Activated CD4-positive, alpha-beta T cell treated with anti-CD3 and anti-CD28 coated beads, Interleukin-2, amount 10 ng/mL, durations not matched to agents 7 days and 5 days (primary cell): ENCODE data around the gene ESR1. TPM values are rescaled to one million over a fixed set of nuclear protein-coding genes. Genes with fewer than 3 reads are reported as not detected.

Experiments
- CTCF ChIA-PET: fragments of 350-600 bp; sonication (Branson Sonifier 250); formaldehyde crosslinking; loops from one replicate; lab custom pipeline; 2021; ENCODE audit warnings: antibody characterized with exemption; lab: Charles Lee
- POLR2A ChIA-PET: fragments of 350-600 bp; sonication (Branson Sonifier 250); formaldehyde crosslinking; loops from one replicate; lab custom pipeline; 2021; ENCODE audit warnings: antibody characterized with exemption; lab: Charles Lee
- DNase-seq: peaks from one replicate; pipeline ENCODE4 v3.0.0-alpha.2; 2020
- H3K27ac Mint-ChIP-seq: one replicate; pipeline ENCODE4 v1.8.0; 2021; ENCODE audit warnings: mild to moderate bottlenecking, moderate library complexity, mixed read lengths
- H3K27me3 Mint-ChIP-seq: one replicate; pipeline ENCODE4 v1.8.0; 2021; ENCODE audit warnings: mixed read lengths
- H3K36me3 Mint-ChIP-seq: one replicate; pipeline ENCODE4 v1.8.0; 2021; ENCODE audit warnings: low read depth, mixed read lengths
- H3K4me1 Mint-ChIP-seq: one replicate; pipeline ENCODE4 v1.8.0; 2021; ENCODE audit warnings: mixed read lengths
- H3K4me3 Mint-ChIP-seq: one replicate; pipeline ENCODE4 v1.8.0; 2021; ENCODE audit warnings: mild to moderate bottlenecking, moderate library complexity, mixed read lengths
- H3K9me3 Mint-ChIP-seq: one replicate; pipeline ENCODE4 v1.8.0; 2021; ENCODE audit warnings: mixed read lengths
- total RNA-seq, 2 experiments: library from RNA; stranded (reverse); gene quantifications; one replicate each; pipeline ENCODE4 v1.2.3, GENCODE V29; 2021

Gene ESR1
- total RNA-seq, 2 experiments from 2014 or later: 1.00 to 2.2 TPM

DNA sequence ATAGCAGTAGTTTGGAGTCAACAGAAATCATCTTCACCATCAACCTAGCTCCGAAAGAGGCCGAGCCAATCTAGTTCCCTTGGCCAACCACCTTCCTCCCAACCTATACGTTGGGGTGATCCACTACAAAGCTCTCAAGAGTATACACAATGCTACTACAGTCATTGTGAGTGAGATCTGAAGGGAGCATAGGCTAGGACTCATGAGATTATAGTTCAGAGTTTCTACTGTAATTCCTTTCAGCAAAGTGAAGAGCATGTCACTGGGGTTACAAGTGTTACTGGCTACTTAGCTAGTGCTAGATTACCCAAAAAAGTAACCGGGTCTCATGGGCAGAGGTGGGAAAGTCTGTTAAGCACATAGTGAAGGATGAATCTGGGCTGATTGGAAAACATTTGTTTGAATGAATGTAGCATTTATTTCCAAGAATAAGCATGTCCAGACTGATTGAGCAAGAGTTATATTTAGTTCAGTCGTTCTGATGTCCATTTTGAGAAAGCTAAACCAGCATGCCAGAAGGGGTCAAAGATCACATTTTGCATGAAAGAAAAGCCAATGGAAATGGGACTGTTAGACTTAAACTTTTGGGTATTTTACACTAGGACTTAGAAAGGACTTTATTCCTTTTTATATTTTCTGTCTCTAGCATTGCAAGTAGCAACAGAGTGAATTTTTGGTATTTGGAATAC is 10.5 kb upstream of the ESR1 start:
- Mint-ChIP-seq H3K4me1 (no peaks in the 10 kb centered on the region), H3K9me3 (peaks cover 2% of the 10 kb centered on the region), H3K27me3 (peaks cover 23% of the 10 kb centered on the region), H3K4me3 (no peak overlapping the region), H3K36me3 (no peaks in the 10 kb centered on the region), H3K27ac (no peak overlapping the region)
- POLR2A ChIA-PET: no interaction called here
- CTCF ChIA-PET: no interaction called here
- no peak for DNase-seq

- ChIA-PET POLR2A (no interaction called here), CTCF (no interaction called here)
- Mint-ChIP-seq H3K27me3 (peaks cover 56% of the 10 kb centered on the region), H3K36me3 (no peaks in the 10 kb centered on the region), H3K4me3 (no peak overlapping the region), H3K9me3 (no peaks in the 10 kb centered on the region), H3K4me1 (peaks cover 11% of the 10 kb centered on the region), H3K27ac (no peak overlapping the region)
- no peak for DNase-seq
Measured at GRCh38 chr6:151803743-151804142, 3.7 kb upstream of the ESR1 start.

DNA sequence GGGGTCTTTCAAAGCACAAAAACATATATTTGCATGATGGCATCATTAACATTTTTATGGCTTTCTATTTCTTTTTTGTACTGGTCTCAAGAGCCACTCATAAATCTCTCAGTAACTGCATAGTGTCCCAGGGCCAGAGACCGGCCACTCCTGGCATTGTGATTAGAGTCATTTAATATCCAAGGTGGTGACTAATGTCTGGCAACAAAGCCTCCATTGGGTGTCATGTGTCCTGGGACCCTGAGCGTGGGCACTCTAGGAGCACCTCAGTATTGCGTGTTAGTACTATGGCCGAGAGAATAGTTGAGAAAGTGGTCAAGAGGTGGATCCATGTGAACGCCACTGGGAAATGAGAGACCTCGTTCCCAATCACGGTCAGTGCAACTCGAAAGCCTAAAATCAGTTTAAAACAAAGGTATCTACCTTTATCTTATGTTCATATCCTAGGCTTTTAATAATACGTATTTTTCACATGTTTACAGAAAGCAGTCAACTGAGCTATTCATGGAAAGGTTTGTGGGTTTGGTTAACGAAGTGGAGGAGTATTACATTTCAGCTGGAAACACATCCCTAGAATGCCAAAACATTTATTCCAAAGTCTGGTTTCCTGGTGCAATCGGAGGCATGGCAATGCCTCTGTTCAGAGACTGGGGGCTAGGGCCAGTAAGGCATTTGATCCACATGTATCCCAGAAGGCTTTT is 2.7 kb upstream of the ESR1 start:
- Mint-ChIP-seq H3K4me1 (peaks cover 11% of the 10 kb centered on the region), H3K9me3 (no peaks in the 10 kb centered on the region), H3K4me3 (no peak overlapping the region), H3K36me3 (no peaks in the 10 kb centered on the region), H3K27ac (no peak overlapping the region), H3K27me3 (peaks cover 59% of the 10 kb centered on the region)
- ChIA-PET POLR2A (no interaction called here), CTCF (no interaction called here)
- no peak for DNase-seq

DNA sequence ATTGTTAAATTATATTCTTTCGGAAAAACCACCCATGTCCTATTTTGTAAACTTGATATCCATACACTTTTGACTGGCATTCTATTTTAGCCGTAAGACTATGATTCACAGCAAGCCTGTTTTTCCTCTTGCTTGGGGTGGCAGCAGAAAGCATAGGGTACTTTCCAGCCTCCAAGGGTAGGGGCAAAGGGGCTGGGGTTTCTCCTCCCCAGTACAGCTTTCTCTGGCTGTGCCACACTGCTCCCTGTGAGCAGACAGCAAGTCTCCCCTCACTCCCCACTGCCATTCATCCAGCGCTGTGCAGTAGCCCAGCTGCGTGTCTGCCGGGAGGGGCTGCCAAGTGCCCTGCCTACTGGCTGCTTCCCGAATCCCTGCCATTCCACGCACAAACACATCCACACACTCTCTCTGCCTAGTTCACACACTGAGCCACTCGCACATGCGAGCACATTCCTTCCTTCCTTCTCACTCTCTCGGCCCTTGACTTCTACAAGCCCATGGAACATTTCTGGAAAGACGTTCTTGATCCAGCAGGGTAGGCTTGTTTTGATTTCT is 2.1 kb upstream of the ESR1 start:
- no peak for DNase-seq
- ChIA-PET CTCF (interaction anchor here (0.6 kb wide), 1 partner anchor 1575 kb away, joined by 3 read pairs; no protein-coding TSS in a partner anchor), POLR2A (no interaction called here)
- H3K36me3 Mint-ChIP-seq: no peaks in the 10 kb centered on the region
- H3K27ac Mint-ChIP-seq: no peak overlapping the region
- H3K9me3 Mint-ChIP-seq: no peaks in the 10 kb centered on the region
- peaks cover 65% of the 10 kb centered on the region for H3K27me3 Mint-ChIP-seq
- H3K4me3 Mint-ChIP-seq: no peak overlapping the region
- peaks cover 11% of the 10 kb centered on the region for H3K4me1 Mint-ChIP-seq

DNA sequence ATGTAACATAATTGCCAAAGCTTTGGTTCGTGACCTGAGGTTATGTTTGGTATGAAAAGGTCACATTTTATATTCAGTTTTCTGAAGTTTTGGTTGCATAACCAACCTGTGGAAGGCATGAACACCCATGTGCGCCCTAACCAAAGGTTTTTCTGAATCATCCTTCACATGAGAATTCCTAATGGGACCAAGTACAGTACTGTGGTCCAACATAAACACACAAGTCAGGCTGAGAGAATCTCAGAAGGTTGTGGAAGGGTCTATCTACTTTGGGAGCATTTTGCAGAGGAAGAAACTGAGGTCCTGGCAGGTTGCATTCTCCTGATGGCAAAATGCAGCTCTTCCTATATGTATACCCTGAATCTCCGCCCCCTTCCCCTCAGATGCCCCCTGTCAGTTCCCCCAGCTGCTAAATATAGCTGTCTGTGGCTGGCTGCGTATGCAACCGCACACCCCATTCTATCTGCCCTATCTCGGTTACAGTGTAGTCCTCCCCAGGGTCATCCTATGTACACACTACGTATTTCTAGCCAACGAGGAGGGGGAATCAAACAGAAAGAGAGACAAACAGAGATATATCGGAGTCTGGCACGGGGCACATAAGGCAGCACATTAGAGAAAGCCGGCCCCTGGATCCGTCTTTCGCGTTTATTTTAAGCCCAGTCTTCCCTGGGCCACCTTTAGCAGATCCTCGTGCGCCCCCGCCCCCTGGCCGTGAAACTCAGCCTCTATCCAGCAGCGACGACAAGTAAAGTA is 547 bp upstream of the ESR1 start:
- ChIA-PET POLR2A (no interaction called here), CTCF (no interaction called here)
- Mint-ChIP-seq H3K27ac (no peak overlapping the region), H3K4me3 (no peak overlapping the region), H3K27me3 (peaks cover 68% of the 10 kb centered on the region), H3K9me3 (no peaks in the 10 kb centered on the region), H3K4me1 (peaks cover 11% of the 10 kb centered on the region), H3K36me3 (no peaks in the 10 kb centered on the region)
- DNase-seq: no peak

- POLR2A ChIA-PET: no interaction called here
Measured at GRCh38 chr6:151808371-151809241, 1.1 kb downstream of the ESR1 start.

GRCh38 chr6:151811081-151811480 is 3.6 kb downstream of the ESR1 start:
- ChIA-PET POLR2A (no interaction called here), CTCF (no interaction called here)
- Mint-ChIP-seq H3K27me3 (peaks cover 49% of the 10 kb centered on the region), H3K27ac (no peak overlapping the region), H3K4me3 (no peak overlapping the region), H3K4me1 (peaks cover 11% of the 10 kb centered on the region), H3K9me3 (no peaks in the 10 kb centered on the region), H3K36me3 (no peaks in the 10 kb centered on the region)
- DNase-seq: no peak

More at GRCh38 chr6:151808371-151809241, 1.1 kb downstream of the ESR1 start:
- DNase-seq: no peak
- H3K4me3 Mint-ChIP-seq: peak overlapping the region; percentile 56
- no peaks in the 10 kb centered on the region for H3K36me3 Mint-ChIP-seq
- H3K27me3 Mint-ChIP-seq: peaks cover 60% of the 10 kb centered on the region
- H3K27ac Mint-ChIP-seq: no peak overlapping the region
- peaks cover 11% of the 10 kb centered on the region for H3K4me1 Mint-ChIP-seq
- no peaks in the 10 kb centered on the region for H3K9me3 Mint-ChIP-seq
- CTCF ChIA-PET: no interaction called here

- ChIA-PET POLR2A (interaction anchor here (0.6 kb wide), 1 partner anchor 84 kb away, joined by 4 read pairs; no protein-coding TSS in a partner anchor), CTCF (interaction anchor here (0.6 kb wide), 1 partner anchor 469 kb away, joined by 3 read pairs; no protein-coding TSS in a partner anchor)
- H3K4me1 Mint-ChIP-seq: no peaks in the 10 kb centered on the region
- DNase-seq: no peak
- no peak overlapping the region for H3K27ac Mint-ChIP-seq
- peaks cover 34% of the 10 kb centered on the region for H3K27me3 Mint-ChIP-seq
- no peaks in the 10 kb centered on the region for H3K36me3 Mint-ChIP-seq
- no peak overlapping the region for H3K4me3 Mint-ChIP-seq
- no peaks in the 10 kb centered on the region for H3K9me3 Mint-ChIP-seq
Measured at GRCh38 chr6:151813858-151814257, 6.4 kb downstream of the ESR1 start.

DNA sequence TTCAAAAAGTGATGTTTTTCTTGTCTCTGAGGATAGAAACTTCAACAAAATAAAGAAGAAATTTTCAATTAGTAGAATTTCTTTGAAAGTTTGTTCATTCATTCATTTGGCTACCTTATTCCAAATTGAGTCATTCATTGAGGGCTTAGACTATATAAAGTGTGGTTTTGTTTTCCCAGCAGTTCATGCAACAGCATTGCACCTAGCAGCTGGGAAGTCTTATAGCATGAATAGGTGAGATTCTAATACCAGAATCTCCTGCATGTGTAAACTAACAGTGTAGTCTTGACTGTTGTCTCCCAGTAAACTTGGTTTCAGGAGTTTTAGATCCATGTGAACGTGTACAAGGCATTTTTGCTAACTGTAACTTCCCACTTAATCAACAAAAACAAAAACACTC is 7.1 kb downstream of the ESR1 start:
- Mint-ChIP-seq H3K27ac (no peak overlapping the region), H3K27me3 (peaks cover 27% of the 10 kb centered on the region)
- CTCF ChIA-PET: no interaction called here

GRCh38 chr6:151822252-151823111 is 15.0 kb downstream of the ESR1 start:
- DNase-seq: no peak
- ChIA-PET POLR2A (no interaction called here), CTCF (interaction anchor here (0.6 kb wide), 1 partner anchor 1425 kb away, joined by 5 read pairs; no protein-coding TSS in a partner anchor)
- Mint-ChIP-seq H3K4me3 (no peak overlapping the region), H3K27me3 (no peaks in the 10 kb centered on the region), H3K27ac (no peak overlapping the region), H3K4me1 (no peaks in the 10 kb centered on the region), H3K9me3 (no peaks in the 10 kb centered on the region), H3K36me3 (no peaks in the 10 kb centered on the region)

More for the DNA sequence above, 7.1 kb downstream of the ESR1 start:
- no peak for DNase-seq
- H3K4me3 Mint-ChIP-seq: no peak overlapping the region
- H3K9me3 Mint-ChIP-seq: no peaks in the 10 kb centered on the region
- no peaks in the 10 kb centered on the region for H3K36me3 Mint-ChIP-seq
- H3K4me1 Mint-ChIP-seq: no peaks in the 10 kb centered on the region
- POLR2A ChIA-PET: no interaction called here

DNA sequence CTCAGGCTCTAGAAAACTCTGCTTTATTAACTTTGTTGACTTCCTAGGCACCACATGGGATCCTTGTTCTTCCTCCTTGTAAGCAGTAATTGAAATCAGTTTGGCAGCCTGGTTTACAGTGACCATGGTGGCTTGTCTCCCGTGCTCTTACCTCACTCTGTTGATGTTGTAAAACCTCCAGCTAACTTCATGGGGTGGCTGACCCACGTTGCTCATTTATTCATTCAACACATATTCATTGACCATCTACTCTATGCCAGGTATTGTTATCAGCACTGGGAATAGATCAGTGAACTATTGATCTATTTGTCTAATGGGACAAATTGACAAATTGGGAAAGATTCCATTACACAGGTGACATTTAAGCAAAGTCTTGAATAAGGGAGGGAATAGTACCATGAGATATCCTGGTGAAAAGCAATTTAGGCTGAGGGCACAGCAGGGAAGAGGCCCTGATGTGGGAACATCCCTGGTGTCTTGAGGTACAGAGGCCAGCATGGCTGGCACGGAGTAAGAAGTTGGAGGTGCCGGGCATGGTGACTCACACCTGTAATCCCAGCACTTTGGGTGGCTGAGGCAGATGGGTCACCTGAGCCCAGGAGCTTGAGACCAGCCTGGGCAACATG is 19.1 kb downstream of the ESR1 start:
- ChIA-PET POLR2A (no interaction called here), CTCF (no interaction called here)
- H3K4me3 Mint-ChIP-seq: no peak overlapping the region
- no peak for DNase-seq
- H3K4me1 Mint-ChIP-seq: no peaks in the 10 kb centered on the region
- H3K9me3 Mint-ChIP-seq: no peaks in the 10 kb centered on the region
- H3K27me3 Mint-ChIP-seq: no peaks in the 10 kb centered on the region
- H3K27ac Mint-ChIP-seq: no peak overlapping the region
- no peaks in the 10 kb centered on the region for H3K36me3 Mint-ChIP-seq
